Mucosa of stomach (tissue), 1 donor: ENCODE results near the gene IMMP2L.

Source experiments
- H3K27me3 ChIP-seq: one replicate; pipeline ENCODE4 v1.7.0; 2013; ENCODE audit warnings: mild to moderate bottlenecking, low read length; ENCODE audit not compliant: control insufficient read depth, insufficient read depth
- H3K36me3 ChIP-seq: one replicate; pipeline ENCODE4 v1.7.0; 2013; ENCODE audit warnings: low read length; ENCODE audit not compliant: control insufficient read depth, insufficient read depth
- H3K4me1 ChIP-seq: one replicate; pipeline ENCODE4 v1.7.0; 2013; ENCODE audit warnings: mild to moderate bottlenecking, low read length; ENCODE audit not compliant: control insufficient read depth, insufficient read depth
- H3K4me3 ChIP-seq: one replicate; pipeline ENCODE4 v1.7.0; 2013; ENCODE audit warnings: low read length
- H3K9ac ChIP-seq: one replicate; pipeline ENCODE4 v1.7.0; 2013; ENCODE audit warnings: mild to moderate bottlenecking, low read length, moderate library complexity
- H3K9me3 ChIP-seq: one replicate; pipeline ENCODE4 v1.7.0; 2013; ENCODE audit warnings: mild to moderate bottlenecking, low read length, moderate library complexity; ENCODE audit not compliant: control insufficient read depth
- donor health status: Pancreatic carcinoma.

IMMP2L gene

DNA sequence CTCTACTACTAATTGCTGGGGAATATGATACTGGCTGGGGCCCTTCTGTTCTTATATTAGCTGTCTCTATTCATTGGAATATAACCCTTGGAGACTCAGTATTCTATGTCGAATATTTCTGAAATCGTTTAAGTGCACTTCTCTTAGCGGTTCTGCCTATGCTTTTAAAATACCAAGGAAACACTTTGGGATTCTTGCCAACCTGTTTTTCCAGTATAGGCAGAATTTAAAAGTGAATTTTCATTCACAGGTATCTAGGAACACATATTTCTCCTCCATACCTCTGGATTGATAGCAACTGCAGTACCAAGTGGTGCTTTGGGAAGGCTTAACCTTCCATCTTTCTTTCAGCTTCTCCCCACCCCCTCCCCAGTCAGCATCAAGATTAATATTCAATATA is 841.7 kb downstream of the IMMP2L start:
- Histone ChIP-seq H3K4me1 (no peaks in the 10 kb centered on the region), H3K4me3 (no peak overlapping the region), H3K27me3 (no peaks in the 10 kb centered on the region)

DNA sequence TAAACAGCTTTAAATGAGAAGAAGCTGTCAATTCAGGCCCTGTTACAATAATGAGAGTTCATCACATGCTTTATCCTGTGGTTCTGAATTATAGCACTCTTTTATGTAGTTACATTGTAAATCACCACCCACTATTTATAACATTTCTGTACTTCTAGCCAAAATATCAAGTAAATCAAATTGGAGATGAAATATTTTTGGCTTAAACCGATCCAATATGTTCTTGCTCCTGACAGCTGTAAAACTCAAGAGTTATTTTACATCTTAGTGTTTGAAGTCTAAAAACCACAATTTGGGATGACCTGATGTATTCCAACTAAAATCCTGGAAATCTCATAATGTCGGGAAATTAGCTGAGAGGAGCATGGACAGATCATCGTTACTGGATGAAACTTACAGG is 842.6 kb downstream of the IMMP2L start:
- Histone ChIP-seq H3K27me3 (no peaks in the 10 kb centered on the region), H3K9ac (no peak overlapping the region), H3K4me1 (no peaks in the 10 kb centered on the region), H3K4me3 (no peak overlapping the region), H3K9me3 (no peaks in the 10 kb centered on the region), H3K36me3 (no peaks in the 10 kb centered on the region)

More for the DNA sequence above, 841.7 kb downstream of the IMMP2L start:
- H3K36me3 ChIP-seq: no peaks in the 10 kb centered on the region
- H3K9ac ChIP-seq: no peak overlapping the region
- no peaks in the 10 kb centered on the region for H3K9me3 ChIP-seq

DNA sequence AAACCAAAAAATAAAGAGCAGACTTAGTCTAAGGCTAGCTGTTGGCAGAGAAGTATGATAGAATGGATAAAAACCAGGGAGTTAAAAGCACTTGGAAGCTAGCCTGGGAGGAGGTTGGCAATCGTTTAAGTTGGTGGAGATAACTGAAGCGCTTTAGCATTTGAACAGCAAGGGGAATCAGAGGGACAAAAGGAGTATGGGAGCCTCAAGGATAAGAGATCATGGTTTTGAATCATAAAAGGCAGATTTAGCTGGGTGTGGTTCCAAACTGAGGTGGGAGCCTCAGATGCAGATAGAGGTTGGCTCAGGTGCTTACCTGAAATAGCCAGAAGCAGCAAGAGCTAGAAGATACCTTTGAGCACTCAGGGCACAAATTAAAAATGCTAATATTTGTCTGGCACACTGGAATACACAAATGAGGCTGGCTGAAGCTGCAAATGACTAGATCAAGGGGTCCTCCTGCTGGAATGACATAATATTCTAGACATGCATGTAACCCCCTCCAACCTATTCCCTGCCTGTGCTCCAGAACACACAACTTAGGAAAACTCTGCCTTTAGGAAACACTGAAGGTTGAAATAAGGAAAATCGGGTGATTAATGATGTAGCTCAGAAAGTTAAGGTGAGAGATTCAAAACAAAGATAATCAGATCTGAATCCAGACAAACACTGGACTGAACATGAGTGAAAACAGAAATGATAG is 843.6 kb downstream of the IMMP2L start:
- Histone ChIP-seq H3K4me3 (no peak overlapping the region), H3K9me3 (no peaks in the 10 kb centered on the region), H3K27me3 (no peaks in the 10 kb centered on the region), H3K4me1 (no peaks in the 10 kb centered on the region), H3K36me3 (no peaks in the 10 kb centered on the region), H3K9ac (no peak overlapping the region)

DNA sequence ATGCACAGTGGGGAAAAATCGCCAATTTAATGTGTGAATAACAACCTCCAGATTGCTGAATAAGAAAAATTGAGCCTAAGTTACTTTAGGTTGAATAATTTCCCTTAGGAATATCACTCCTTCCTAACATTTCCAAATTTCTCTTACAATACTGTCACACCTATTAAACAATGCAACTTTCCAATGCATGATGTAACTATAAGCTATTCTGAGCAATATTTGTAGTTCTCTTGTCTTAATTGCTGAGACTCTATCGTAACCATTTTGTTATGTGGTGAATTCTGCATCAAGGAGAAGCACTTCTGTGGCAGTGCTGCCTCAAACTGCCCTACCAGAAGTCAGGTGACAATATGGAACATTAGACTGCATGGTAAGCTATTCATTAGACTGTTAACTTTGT is 858.1 kb downstream of the IMMP2L start:
- no peaks in the 10 kb centered on the region for H3K36me3 ChIP-seq
- H3K4me1 ChIP-seq: no peaks in the 10 kb centered on the region
- H3K9ac ChIP-seq: no peak overlapping the region
- no peak overlapping the region for H3K4me3 ChIP-seq
- H3K9me3 ChIP-seq: no peaks in the 10 kb centered on the region
- H3K27me3 ChIP-seq: no peaks in the 10 kb centered on the region

DNA sequence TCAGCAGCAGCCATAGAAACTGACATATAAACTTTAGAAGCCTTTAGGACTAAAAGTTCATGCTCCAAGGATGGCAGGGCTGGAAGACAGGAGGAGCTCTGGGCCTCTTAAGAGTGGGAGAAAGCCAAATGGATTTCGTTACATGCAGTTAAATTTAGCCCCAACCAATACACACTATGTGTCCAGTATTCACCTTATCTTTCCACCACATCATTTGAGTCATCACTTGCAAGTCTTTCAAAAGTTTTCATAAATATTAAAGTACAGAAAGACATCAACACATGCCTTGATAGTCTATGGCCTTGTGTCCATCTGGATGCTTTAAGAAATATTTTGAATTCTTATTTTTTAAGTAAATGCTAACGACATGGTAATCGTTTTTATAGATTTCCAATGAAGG is 863.7 kb downstream of the IMMP2L start:
- Histone ChIP-seq H3K4me3 (no peak overlapping the region), H3K9ac (no peak overlapping the region), H3K4me1 (no peaks in the 10 kb centered on the region), H3K36me3 (no peaks in the 10 kb centered on the region), H3K9me3 (no peaks in the 10 kb centered on the region), H3K27me3 (no peaks in the 10 kb centered on the region)

DNA sequence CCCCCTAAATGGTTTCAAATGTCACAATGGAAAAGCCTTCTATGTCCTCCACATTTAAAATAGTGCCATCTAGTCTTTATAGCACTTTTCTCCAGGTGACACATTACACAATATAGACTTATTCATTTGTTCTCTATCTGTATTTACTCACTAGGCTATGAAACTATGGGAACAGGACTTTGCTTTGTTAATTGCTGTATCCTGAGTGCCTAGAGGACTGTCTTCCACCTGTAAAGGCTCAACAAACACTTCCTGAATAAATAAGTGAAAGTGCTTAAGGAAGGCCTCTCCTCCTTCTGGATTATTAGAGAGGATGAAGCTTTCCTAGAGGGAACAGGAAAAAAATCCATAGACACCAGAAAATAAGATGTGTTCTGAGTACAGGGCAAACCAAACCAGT is 868.9 kb downstream of the IMMP2L start:
- Histone ChIP-seq H3K27me3 (no peaks in the 10 kb centered on the region), H3K4me3 (no peak overlapping the region), H3K9ac (no peak overlapping the region), H3K36me3 (no peaks in the 10 kb centered on the region), H3K9me3 (no peaks in the 10 kb centered on the region), H3K4me1 (peaks cover 7% of the 10 kb centered on the region)

DNA sequence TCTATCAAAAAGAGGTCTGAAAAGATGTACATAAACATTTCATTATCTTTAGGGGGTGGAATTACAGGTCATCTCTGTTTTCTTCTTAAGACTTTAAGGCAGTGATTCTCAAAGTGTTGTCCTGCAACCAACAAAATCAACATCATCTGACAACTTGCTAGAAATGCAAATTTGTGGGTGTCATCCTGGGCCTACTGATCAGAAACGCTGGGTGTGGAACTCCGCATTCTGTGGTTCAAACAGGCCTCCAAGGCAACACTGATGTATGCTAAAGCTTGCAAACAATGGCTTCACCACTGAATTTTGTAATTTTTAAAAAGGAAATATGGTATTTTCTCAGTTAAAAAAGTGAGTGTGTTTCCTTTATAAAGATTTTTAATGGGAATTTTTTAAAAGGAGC is 873.4 kb downstream of the IMMP2L start:
- Histone ChIP-seq H3K9ac (no peak overlapping the region), H3K4me3 (no peak overlapping the region), H3K27me3 (no peaks in the 10 kb centered on the region), H3K36me3 (no peaks in the 10 kb centered on the region), H3K4me1 (peaks cover 7% of the 10 kb centered on the region), H3K9me3 (no peaks in the 10 kb centered on the region)

DNA sequence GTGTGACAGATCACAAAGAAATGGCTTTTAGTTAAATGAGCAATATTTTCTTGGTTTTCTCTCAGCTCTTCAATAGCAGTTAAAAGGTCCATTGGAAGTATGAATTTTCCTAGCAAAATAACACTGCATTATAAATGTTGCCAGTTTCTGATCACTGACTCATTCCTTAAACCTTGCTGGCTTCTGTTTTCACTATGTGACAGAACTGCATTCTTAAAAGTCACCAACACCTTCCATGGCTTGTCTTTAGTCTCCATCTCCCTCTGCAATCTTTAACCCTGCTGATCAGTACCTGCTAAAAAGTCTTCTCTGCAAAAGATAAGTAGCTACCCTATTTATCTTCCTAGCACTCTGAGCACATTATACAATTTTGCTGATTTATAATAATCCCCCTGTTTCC is 876.4 kb downstream of the IMMP2L start:
- Histone ChIP-seq H3K4me1 (no peaks in the 10 kb centered on the region), H3K9ac (no peak overlapping the region), H3K36me3 (no peaks in the 10 kb centered on the region), H3K9me3 (no peaks in the 10 kb centered on the region), H3K4me3 (no peak overlapping the region), H3K27me3 (no peaks in the 10 kb centered on the region)

DNA sequence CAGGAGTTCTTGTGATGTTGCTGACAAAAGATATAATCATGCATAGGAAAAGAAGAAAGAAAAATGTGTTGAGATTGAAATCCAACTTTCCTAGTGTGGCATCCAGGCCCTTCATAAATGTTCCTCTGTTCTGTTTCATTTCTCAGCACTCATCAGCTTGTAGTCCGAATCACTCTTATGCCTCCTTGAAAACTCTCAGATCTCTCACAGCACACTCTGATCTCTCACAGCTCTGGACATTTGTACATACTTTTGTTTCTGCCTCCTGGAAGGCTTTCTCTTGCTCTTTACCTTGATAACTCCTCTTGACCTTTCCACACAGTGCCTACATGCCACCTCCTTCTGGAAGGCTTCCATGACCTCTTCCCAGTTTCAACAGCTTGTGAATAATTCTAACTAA is 880.4 kb downstream of the IMMP2L start:
- no peak overlapping the region for H3K9ac ChIP-seq
- H3K36me3 ChIP-seq: no peaks in the 10 kb centered on the region

DNA sequence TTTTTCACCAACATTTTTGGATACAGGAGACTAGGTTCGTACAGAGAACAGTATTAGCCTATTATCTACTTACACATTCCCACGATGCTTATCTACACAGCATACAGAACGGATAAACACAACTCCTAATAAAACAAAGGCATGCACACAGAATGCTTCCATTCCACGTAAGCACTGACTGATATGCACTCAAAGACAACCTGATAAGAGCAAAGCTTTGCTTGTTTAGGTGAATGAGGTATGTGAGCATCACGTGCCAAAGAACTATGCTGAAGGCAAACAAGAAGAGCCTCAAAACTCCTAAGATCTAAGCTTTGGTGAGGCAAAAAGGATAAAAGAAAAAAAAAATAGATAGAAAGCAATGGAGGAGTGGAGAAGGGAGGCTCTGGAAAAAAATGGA is 884.9 kb downstream of the IMMP2L start:
- Histone ChIP-seq H3K4me1 (peaks cover 5% of the 10 kb centered on the region), H3K27me3 (no peaks in the 10 kb centered on the region), H3K4me3 (no peak overlapping the region), H3K9me3 (no peaks in the 10 kb centered on the region), H3K36me3 (no peaks in the 10 kb centered on the region), H3K9ac (no peak overlapping the region)

More for the DNA sequence above, 880.4 kb downstream of the IMMP2L start:
- Histone ChIP-seq H3K27me3 (no peaks in the 10 kb centered on the region), H3K4me3 (no peak overlapping the region), H3K9me3 (no peaks in the 10 kb centered on the region), H3K4me1 (peaks cover 5% of the 10 kb centered on the region)

DNA sequence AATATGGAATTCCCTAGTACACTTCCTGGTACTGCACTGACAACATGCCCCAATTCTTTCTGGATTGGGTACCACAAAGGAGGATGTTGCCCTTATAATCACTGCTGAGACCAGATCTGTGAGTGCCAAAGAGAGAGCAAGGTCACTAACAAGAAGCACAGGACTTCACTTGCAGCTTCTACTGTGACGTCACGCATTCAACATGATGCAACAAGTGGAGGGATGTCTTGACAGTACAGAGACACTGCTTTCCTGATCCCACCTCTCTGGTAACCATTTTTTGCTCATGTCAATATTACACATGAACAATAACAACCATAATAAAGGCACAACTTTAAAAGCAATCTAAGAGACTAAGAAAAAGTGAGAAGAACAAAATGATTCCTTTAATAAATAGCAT is 885.5 kb downstream of the IMMP2L start:
- H3K4me3 ChIP-seq: no peak overlapping the region

DNA sequence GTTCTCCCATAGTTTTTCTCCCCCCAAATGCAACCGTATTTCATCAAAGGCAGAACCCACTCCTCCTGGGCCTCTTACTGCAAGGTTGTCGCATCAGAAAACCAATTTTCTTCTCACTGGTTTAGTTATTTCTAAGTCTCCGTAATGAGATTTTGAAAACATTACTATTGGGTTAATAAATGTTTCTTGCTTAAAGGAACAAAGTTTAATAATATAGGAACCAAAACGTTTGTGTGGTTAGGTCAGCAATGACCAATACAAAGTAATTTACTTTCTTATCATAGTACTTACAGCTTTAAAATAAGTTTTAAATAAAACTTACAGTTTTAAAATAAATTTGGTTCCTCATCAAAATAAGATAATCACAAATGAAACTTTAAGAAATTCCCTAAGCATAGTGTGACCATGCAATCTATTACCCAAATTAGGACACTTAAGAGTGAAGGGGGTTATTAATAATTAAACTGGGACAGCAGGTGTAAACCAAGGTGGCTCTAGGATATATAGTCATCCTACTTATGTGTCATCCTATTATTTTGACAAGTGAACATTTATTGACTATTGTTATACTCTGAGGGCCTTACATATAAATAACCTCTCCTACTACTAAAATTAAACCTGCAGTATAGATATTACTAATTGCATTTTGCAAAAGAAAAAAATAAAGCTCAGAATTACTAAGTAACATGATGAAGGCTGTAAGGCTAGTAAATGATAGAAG is 886.7 kb downstream of the IMMP2L start:
- Histone ChIP-seq H3K4me1 (peaks cover 5% of the 10 kb centered on the region), H3K36me3 (no peaks in the 10 kb centered on the region), H3K27me3 (no peaks in the 10 kb centered on the region), H3K4me3 (no peak overlapping the region), H3K9ac (no peak overlapping the region), H3K9me3 (no peaks in the 10 kb centered on the region)

More for the DNA sequence above, 885.5 kb downstream of the IMMP2L start:
- Histone ChIP-seq H3K4me1 (peaks cover 5% of the 10 kb centered on the region), H3K9me3 (no peaks in the 10 kb centered on the region), H3K9ac (no peak overlapping the region), H3K36me3 (no peaks in the 10 kb centered on the region), H3K27me3 (no peaks in the 10 kb centered on the region)
